Sigmoid colon (tissue), 7 donors: Measurements from ENCODE around the gene PRKCB. TPM values are rescaled to one million over a fixed set of nuclear protein-coding genes. Genes with fewer than 3 reads are reported as not detected.

Source experiments
- DNase-seq: peaks from one replicate; pipeline ENCODE4 v3.0.0-alpha.2; 2019
- H3K27ac ChIP-seq, 4 donors: fragments of 200-600 bp; sonication (generic); one replicate each; pipeline ENCODE4 v1.5.1; 2016 to 2019; ENCODE audit warnings: mild to moderate bottlenecking in 1 of 4
- H3K27me3 ChIP-seq, 3 donors: fragments of 200-600 bp; sonication (generic); one replicate each; pipeline ENCODE4 v1.5.1; 2019; ENCODE audit warnings: mild to moderate bottlenecking in 1 of 3
- H3K36me3 ChIP-seq, 4 donors: fragments of 200-600 bp; sonication (generic); one replicate each; pipeline ENCODE4 v1.5.1; 2016 to 2019
- H3K4me1 ChIP-seq, 4 donors: fragments of 200-600 bp; sonication (generic); one replicate each; pipeline ENCODE4 v1.5.1; 2017 to 2019
- H3K4me3 ChIP-seq, 4 donors: fragments of 200-600 bp; sonication (generic); one replicate each; pipeline ENCODE4 v1.5.1; 2017 to 2019; ENCODE audit warnings: mild to moderate bottlenecking in 2 of 4, moderate library complexity in 1 of 4
- H3K9me3 ChIP-seq, 4 donors: fragments of 200-600 bp in 3 of 4; sonication (generic) in 3 of 4; one replicate each; pipeline versions ENCODE4 v1.5.1 to v1.6.1; 2013 to 2019
- EP300 ChIP-seq, 4 donors: sonication (generic); formaldehyde crosslinking; IDR thresholded peaks; one replicate each; pipeline ENCODE4 v1.6.1; 2017; ENCODE audit warnings: antibody characterized with exemption in 4 of 4
- POLR2A ChIP-seq, 2 donors: fragments of 450-650 bp; IDR thresholded peaks; one replicate each; pipeline ENCODE4 v1.6.1; 2016; ENCODE audit warnings: antibody characterized with exemption in 2 of 2, mild to moderate bottlenecking in 2 of 2, moderate library complexity in 2 of 2
- POLR2AphosphoS5 ChIP-seq, 4 donors: sonication (generic); formaldehyde crosslinking; IDR thresholded peaks; one replicate each; pipeline ENCODE4 v1.6.1; 2017; ENCODE audit warnings: antibody characterized with exemption in 4 of 4
- WGBS, 2 donors: extraction: QIAGEN DNeasy Blood & Tissue Kit; methylation state at CpG; one replicate each; pipeline ENCODE4 v1.1.7; 2013; 5-methylcytosine and 5-hydroxymethylcytosine counted together
- intact Hi-C: fragments of 100-400 bp; cut with DNase I; formaldehyde crosslinking; loops from one replicate; pipeline ENCODE4 v1.15.1; 2023
- polyA plus RNA-seq, 3 donors: library from polyadenylated mRNA; stranded (reverse); fragments of 200-250 nt; gene quantifications; one replicate each; pipeline ENCODE4 v1.2.3, GENCODE V29; 2013
- total RNA-seq, 4 donors: library from RNA; depleted of rRNA; stranded (reverse); fragments of >200 nt; gene quantifications; one replicate each; pipeline ENCODE4 v1.1.0, GENCODE V29; 2016
- TF ChIP-seq, protein P1 (sequence below), 4 experiments: fragments of 450-650 bp in 3 of 4; fragments of 200-600 bp in 1 of 4; IDR thresholded peaks; one replicate each; pipeline ENCODE4 v1.5.1; 2016 to 2019; ENCODE audit warnings: antibody characterized with exemption in 4 of 4, mild to moderate bottlenecking in 3 of 4, moderate library complexity in 2 of 4
- donor health status: healthy with polysubstance abuse.
- donor health status: Bipolar disorder and iron deficiency.
- donor health status: healthy.

The PRKCB gene
- total and polyA plus RNA-seq, 7 donors, result 3.0 to 43.8 (median 21.4) TPM

DNA sequence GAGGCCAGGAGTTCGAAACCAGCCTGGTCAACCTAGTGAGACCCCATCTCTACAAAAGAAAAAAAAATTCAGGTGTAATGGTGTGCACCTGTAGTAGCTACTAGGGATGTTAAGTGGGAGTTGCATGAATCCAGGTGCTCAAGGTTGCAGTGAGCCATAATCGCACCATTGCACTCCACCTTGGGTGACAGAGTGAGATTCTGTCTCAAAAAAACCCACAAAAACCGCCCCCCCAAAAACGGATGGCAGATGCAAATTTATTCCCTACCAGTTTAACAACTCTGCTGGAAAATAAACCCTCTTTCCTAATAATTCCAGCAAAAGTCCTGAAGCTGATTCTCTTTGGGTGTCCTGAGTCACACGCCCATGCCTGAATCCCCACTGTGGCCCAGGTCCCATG lies 140.3 kb downstream of the PRKCB start:
- H3K36me3 ChIP-seq, result no peaks in the 10 kb centered on the region
- DNase-seq, result no peak
- no peaks in the 10 kb centered on the region for H3K4me1 ChIP-seq
- no peak overlapping the region for H3K27ac ChIP-seq
- no peaks in the 10 kb centered on the region for H3K9me3 ChIP-seq
- intact Hi-C loops, result no loop called here
- H3K4me3 ChIP-seq, result no peak overlapping the region
- no peaks in the 10 kb centered on the region for H3K27me3 ChIP-seq
- 79 to 88% methylated on average over 5 of the region's 5 CpGs for WGBS, 2 donors
- TF ChIP-seq, protein P1, sequence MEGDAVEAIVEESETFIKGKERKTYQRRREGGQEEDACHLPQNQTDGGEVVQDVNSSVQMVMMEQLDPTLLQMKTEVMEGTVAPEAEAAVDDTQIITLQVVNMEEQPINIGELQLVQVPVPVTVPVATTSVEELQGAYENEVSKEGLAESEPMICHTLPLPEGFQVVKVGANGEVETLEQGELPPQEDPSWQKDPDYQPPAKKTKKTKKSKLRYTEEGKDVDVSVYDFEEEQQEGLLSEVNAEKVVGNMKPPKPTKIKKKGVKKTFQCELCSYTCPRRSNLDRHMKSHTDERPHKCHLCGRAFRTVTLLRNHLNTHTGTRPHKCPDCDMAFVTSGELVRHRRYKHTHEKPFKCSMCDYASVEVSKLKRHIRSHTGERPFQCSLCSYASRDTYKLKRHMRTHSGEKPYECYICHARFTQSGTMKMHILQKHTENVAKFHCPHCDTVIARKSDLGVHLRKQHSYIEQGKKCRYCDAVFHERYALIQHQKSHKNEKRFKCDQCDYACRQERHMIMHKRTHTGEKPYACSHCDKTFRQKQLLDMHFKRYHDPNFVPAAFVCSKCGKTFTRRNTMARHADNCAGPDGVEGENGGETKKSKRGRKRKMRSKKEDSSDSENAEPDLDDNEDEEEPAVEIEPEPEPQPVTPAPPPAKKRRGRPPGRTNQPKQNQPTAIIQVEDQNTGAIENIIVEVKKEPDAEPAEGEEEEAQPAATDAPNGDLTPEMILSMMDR (IDR thresholded peaks at IDR 0.05), result no peak
- TF ChIP-seq POLR2AphosphoS5 (IDR thresholded peaks at IDR 0.05) (no peak), EP300 (IDR thresholded peaks at IDR 0.05) (no peak), POLR2A (IDR thresholded peaks at IDR 0.05) (no peak)

- no peaks in the 10 kb centered on the region for H3K9me3 ChIP-seq
- no peak overlapping the region for H3K27ac ChIP-seq
- H3K27me3 ChIP-seq, result no peaks in the 10 kb centered on the region
- no peak for DNase-seq
- no peak overlapping the region for H3K4me3 ChIP-seq
- intact Hi-C loops, result no loop called here
- no peaks in the 10 kb centered on the region for H3K36me3 ChIP-seq
- no peak for TF ChIP-seq EP300 (IDR thresholded peaks at IDR 0.05)
- no peak for TF ChIP-seq POLR2AphosphoS5 (IDR thresholded peaks at IDR 0.05)
- TF ChIP-seq POLR2A (IDR thresholded peaks at IDR 0.05), result no peak
- TF ChIP-seq, protein P1 (IDR thresholded peaks at IDR 0.05), result no peak
- H3K4me1 ChIP-seq, result no peaks in the 10 kb centered on the region
- WGBS, 2 donors, result 46 to 55% methylated on average over 3 of the region's 3 CpGs
Measured at GRCh38 chr16:23976524-23976923, 140.7 kb downstream of the PRKCB start.

DNA sequence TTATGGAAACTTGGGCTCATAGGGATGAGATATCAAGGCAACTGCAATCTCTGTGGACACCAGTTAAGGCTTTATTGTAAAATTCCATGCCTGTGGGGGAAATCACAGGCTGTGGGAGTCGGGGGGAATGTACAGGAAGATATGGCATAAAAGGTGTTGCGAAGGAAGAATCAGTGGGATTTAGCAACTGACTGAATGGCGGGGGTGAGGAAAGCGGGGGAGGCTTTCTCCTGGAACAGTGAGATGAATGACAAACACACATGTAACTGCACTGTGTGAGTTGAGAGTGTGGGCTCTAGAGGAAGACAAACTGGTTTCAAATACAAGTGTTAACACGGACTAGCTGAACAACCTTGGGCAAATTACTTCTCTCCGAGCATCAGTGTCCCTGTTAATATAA lies 143.7 kb downstream of the PRKCB start:
- TF ChIP-seq EP300 (IDR thresholded peaks at IDR 0.05) (no peak), POLR2A (IDR thresholded peaks at IDR 0.05) (no peak)
- no peaks in the 10 kb centered on the region for H3K27me3 ChIP-seq
- H3K27ac ChIP-seq, result no peak overlapping the region
- H3K4me3 ChIP-seq, result no peak overlapping the region
- WGBS, 2 donors, result 92 to 93% methylated on average over 6 of the region's 6 CpGs
- no peaks in the 10 kb centered on the region for H3K4me1 ChIP-seq
- intact Hi-C loops, result no loop called here
- DNase-seq, result no peak
- H3K36me3 ChIP-seq, result no peaks in the 10 kb centered on the region
- no peaks in the 10 kb centered on the region for H3K9me3 ChIP-seq

- intact Hi-C loops, result no loop called here
- Histone ChIP-seq H3K27ac (no peak overlapping the region), H3K4me3 (no peak overlapping the region), H3K36me3 (no peaks in the 10 kb centered on the region), H3K9me3 (no peaks in the 10 kb centered on the region), H3K4me1 (no peaks in the 10 kb centered on the region), H3K27me3 (no peaks in the 10 kb centered on the region)
- WGBS, 2 donors, result 91 to 92% methylated on average over 4 of the region's 4 CpGs
- DNase-seq, result no peak
- TF ChIP-seq, protein P1 (IDR thresholded peaks at IDR 0.05), result no peak
- TF ChIP-seq POLR2AphosphoS5 (IDR thresholded peaks at IDR 0.05), result no peak
- TF ChIP-seq EP300 (IDR thresholded peaks at IDR 0.05), result no peak
- no peak for TF ChIP-seq POLR2A (IDR thresholded peaks at IDR 0.05)
Measured at GRCh38 chr16:23979982-23980381, 144.2 kb downstream of the PRKCB start.

DNA sequence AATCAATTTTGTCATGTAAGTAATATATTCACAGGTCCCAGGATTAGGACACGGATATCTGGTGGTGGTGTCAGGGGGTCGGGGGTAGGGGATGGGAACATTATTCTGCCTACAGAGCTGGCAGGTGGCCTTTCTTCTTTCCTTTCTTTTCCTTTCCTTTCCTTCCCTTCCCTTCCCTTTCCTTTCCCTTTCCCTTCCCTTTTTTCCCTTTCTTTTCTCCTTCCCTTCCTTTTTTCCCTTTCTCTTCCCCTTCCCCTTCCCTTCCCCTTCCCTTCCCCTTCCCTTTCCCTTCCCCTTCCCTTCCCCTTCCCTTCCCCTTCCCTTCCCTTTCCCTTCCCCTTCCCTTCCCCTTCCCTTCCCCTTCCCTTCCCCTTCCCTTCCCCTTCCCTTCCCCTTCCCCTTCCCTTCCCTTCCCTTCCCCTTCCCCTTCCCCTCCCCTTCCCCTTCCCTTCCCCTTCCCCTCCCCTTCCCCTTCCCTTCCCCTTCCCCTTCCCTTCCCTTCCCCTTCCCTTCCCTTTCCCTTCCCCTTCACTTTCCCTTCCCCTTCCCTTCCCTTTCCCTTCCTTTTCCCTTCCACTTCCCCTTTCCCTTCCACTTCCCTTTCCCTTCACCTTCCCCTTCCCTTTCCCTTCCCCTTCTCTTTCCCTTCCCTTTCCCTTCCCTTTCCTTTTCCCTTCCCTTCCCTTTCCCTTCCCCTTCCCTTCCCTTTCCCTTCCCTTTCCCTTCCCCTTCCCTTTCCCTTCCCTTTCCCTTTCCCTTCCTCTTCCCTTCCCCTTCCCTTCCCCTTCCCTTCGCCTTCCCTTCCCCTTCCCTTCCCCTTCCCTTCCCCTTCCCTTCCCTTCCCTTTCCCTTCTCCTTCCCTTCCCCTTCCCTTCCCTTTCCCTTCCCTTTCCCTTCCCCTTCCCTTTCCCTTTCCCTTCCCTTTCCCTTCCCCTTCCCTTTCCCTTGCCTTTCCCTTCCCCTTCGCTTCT lies 145.9 kb downstream of the PRKCB start:
- Histone ChIP-seq H3K27ac (no peak overlapping the region), H3K36me3 (no peaks in the 10 kb centered on the region), H3K4me1 (no peaks in the 10 kb centered on the region), H3K9me3 (no peaks in the 10 kb centered on the region), H3K4me3 (no peak overlapping the region), H3K27me3 (no peaks in the 10 kb centered on the region)
- DNase-seq, result no peak
- no peak for TF ChIP-seq POLR2A (IDR thresholded peaks at IDR 0.05)
- no peak for TF ChIP-seq EP300 (IDR thresholded peaks at IDR 0.05)
- no peak for TF ChIP-seq POLR2AphosphoS5 (IDR thresholded peaks at IDR 0.05)
- TF ChIP-seq, protein P1 (IDR thresholded peaks at IDR 0.05), result no peak
- 93 to 95% methylated on average over 4 of the region's 4 CpGs for WGBS, 2 donors
- intact Hi-C loops, result no loop called here
